Neutrophil (primary cell): ENCODE data around the gene LDB2.

Experiments
- H3K27ac ChIP-seq: fragments of 200-600 bp; sonication (generic); 2 replicates; pipeline ENCODE4 v1.5.1; 2016; ENCODE audit warnings: mild to moderate bottlenecking, moderate library complexity
- H3K27me3 ChIP-seq: fragments of 200-600 bp; sonication (generic); 2 replicates; pipeline ENCODE4 v1.6.0; 2016; ENCODE audit warnings: mild to moderate bottlenecking
- H3K36me3 ChIP-seq: fragments of 200-600 bp; sonication (generic); 2 replicates; pipeline ENCODE4 v1.5.1; 2017
- H3K4me1 ChIP-seq, 2 experiments: fragments of 200-600 bp in 1 of 2; sonication (generic) in 1 of 2; 1 replicate in 1 of 2; 2 replicates in 1 of 2; pipeline versions ENCODE4 v1.5.1 to v1.6.1; 2013 to 2016; ENCODE audit warnings: low read depth in 1 of 2, low read length in 1 of 2, mild to moderate bottlenecking in 1 of 2, moderate library complexity in 1 of 2; ENCODE audit not compliant: control insufficient read depth in 1 of 2, insufficient read depth in 1 of 2
- H3K4me3 ChIP-seq, 2 experiments: fragments of 200-600 bp in 1 of 2; sonication (generic) in 1 of 2; 1 replicate in 1 of 2; 2 replicates in 1 of 2; pipeline ENCODE4 v1.5.1; 2013 to 2016; ENCODE audit warnings: low read depth in 1 of 2, low read length in 1 of 2, mild to moderate bottlenecking in 1 of 2, moderate library complexity in 1 of 2
- H3K9me3 ChIP-seq: fragments of 200-600 bp; sonication (generic); 2 replicates; pipeline ENCODE4 v1.5.1; 2016
- TF ChIP-seq, protein P1 (sequence below): fragments of 200-600 bp; sonication (generic); IDR thresholded peaks from 2 replicates; pipeline ENCODE4 v1.5.1; 2016; ENCODE audit warnings: antibody characterized with exemption

Gene LDB2

GRCh38 chr4:16754104-16754503 is 144.3 kb downstream of the LDB2 start:
- Histone ChIP-seq H3K4me3 (no peak overlapping the region), H3K27ac (no peak overlapping the region), H3K9me3 (no peaks in the 10 kb centered on the region), H3K27me3 (no peaks in the 10 kb centered on the region), H3K4me1 (no peaks in the 10 kb centered on the region), H3K36me3 (no peaks in the 10 kb centered on the region)
- TF ChIP-seq, protein P1, sequence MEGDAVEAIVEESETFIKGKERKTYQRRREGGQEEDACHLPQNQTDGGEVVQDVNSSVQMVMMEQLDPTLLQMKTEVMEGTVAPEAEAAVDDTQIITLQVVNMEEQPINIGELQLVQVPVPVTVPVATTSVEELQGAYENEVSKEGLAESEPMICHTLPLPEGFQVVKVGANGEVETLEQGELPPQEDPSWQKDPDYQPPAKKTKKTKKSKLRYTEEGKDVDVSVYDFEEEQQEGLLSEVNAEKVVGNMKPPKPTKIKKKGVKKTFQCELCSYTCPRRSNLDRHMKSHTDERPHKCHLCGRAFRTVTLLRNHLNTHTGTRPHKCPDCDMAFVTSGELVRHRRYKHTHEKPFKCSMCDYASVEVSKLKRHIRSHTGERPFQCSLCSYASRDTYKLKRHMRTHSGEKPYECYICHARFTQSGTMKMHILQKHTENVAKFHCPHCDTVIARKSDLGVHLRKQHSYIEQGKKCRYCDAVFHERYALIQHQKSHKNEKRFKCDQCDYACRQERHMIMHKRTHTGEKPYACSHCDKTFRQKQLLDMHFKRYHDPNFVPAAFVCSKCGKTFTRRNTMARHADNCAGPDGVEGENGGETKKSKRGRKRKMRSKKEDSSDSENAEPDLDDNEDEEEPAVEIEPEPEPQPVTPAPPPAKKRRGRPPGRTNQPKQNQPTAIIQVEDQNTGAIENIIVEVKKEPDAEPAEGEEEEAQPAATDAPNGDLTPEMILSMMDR, result no peak

GRCh38 chr4:16752150-16752549 is 146.3 kb downstream of the LDB2 start:
- Histone ChIP-seq H3K27ac (no peak overlapping the region), H3K4me3 (no peak overlapping the region), H3K9me3 (no peaks in the 10 kb centered on the region), H3K36me3 (no peaks in the 10 kb centered on the region), H3K4me1 (no peaks in the 10 kb centered on the region), H3K27me3 (no peaks in the 10 kb centered on the region)
- TF ChIP-seq, protein P1, result no peak

GRCh38 chr4:16750882-16751642 is 147.4 kb downstream of the LDB2 start:
- H3K27ac ChIP-seq, result no peak overlapping the region
- no peaks in the 10 kb centered on the region for H3K36me3 ChIP-seq
- TF ChIP-seq, protein P1, result no peak
- no peak overlapping the region for H3K4me3 ChIP-seq
- H3K4me1 ChIP-seq, result no peaks in the 10 kb centered on the region
- H3K9me3 ChIP-seq, result no peaks in the 10 kb centered on the region
- H3K27me3 ChIP-seq, result no peaks in the 10 kb centered on the region

DNA sequence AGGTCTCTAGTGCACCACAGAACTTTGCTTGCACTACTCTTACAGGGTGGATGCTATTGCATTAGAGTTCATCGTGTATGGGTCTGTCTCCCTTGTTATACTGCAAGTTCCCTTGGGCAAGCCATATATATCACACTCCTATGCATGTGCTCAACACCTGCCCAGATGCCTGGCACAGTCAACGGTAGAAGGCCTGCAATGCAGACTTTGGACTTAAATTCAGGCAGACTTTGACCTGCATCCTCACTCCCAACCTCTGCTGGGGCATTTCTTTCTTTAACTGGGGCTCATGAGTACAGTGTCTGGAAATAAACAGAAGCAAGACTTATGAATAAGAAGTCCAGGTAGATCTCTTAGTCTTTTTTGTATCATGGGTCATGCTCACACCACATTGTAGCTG is 148.2 kb downstream of the LDB2 start:
- H3K27me3 ChIP-seq, result no peaks in the 10 kb centered on the region
- TF ChIP-seq, protein P1, result no peak
- H3K36me3 ChIP-seq, result no peaks in the 10 kb centered on the region
- H3K27ac ChIP-seq, result no peak overlapping the region
- no peaks in the 10 kb centered on the region for H3K9me3 ChIP-seq
- no peak overlapping the region for H3K4me3 ChIP-seq
- no peaks in the 10 kb centered on the region for H3K4me1 ChIP-seq

GRCh38 chr4:16745887-16746286 is 152.6 kb downstream of the LDB2 start:
- Histone ChIP-seq H3K9me3 (no peaks in the 10 kb centered on the region), H3K36me3 (no peaks in the 10 kb centered on the region), H3K27ac (no peak overlapping the region), H3K4me1 (no peaks in the 10 kb centered on the region), H3K4me3 (no peak overlapping the region), H3K27me3 (no peaks in the 10 kb centered on the region)
- TF ChIP-seq, protein P1, result no peak
